ENCODE results near the gene C6orf136. TPM values are rescaled to one million over a fixed set of nuclear protein-coding genes. Genes with fewer than 3 reads are reported as not detected.

C6orf136 gene
- total and polyA plus RNA-seq, 8 donors: 7.3 to 126 (median 23.4) TPM

GRCh38 chr6:30679765-30680535 is 33.0 kb downstream of the C6orf136 start:
- H3K9me3 ChIP-seq: no peaks in the 10 kb centered on the region
- WGBS, 5 donors: 60 to 82% (median 69%) methylated on average over 7 of the region's 7 CpGs
- H3K4me3 ChIP-seq: peak overlapping the region; percentile 9 to 88 (median 77)
- H3K4me1 ChIP-seq: peaks cover 19 to 66% (median 41%) of the 10 kb centered on the region in 4 donors
- intact Hi-C loops (cut with DNase I; ENCODE audit: low total_unique reads): loop anchor here (5.0 kb wide), 1 partner anchor 47 kb away; no protein-coding TSS in a partner anchor
- TF ChIP-seq CTCF (IDR thresholded peaks at IDR 0.05): no peak
- TF ChIP-seq POLR2AphosphoS5 (IDR thresholded peaks at IDR 0.05): no peak
- no peak for TF ChIP-seq EP300 (IDR thresholded peaks at IDR 0.05)
- TF ChIP-seq POLR2A (IDR thresholded peaks at IDR 0.05): no peak
- no peaks in the 10 kb centered on the region for H3K27me3 ChIP-seq
- H3K36me3 ChIP-seq: peaks cover 21 to 44% (median 39%) of the 10 kb centered on the region in 4 donors
- peak overlapping the region in 4 of 5 donors; percentile 94 to 99 (median 98) for H3K27ac ChIP-seq
- DNase-seq: no peak

GRCh38 chr6:30681766-30682142 is 34.8 kb downstream of the C6orf136 start:
- Histone ChIP-seq H3K9me3 (no peaks in the 10 kb centered on the region), H3K27ac (peak overlapping the region; percentile 43 to 99 (median 97)), H3K4me3 (peak overlapping the region; percentile 69 to 88 (median 82)), H3K27me3 (no peaks in the 10 kb centered on the region), H3K36me3 (peaks cover 14 to 33% (median 28%) of the 10 kb centered on the region in 4 donors), H3K4me1 (peaks cover 19 to 74% (median 48%) of the 10 kb centered on the region in 4 donors)
- WGBS, 5 donors: 25 to 62% (median 58%) methylated on average over 4 of the region's 4 CpGs
- intact Hi-C loops (cut with DNase I; ENCODE audit: low total_unique reads): no loop called here
- TF ChIP-seq POLR2A (IDR thresholded peaks at IDR 0.05) (no peak), POLR2AphosphoS5 (IDR thresholded peaks at IDR 0.05) (no peak), EP300 (IDR thresholded peaks at IDR 0.05) (no peak), CTCF (IDR thresholded peaks at IDR 0.05) (no peak)
- no peak for DNase-seq

GRCh38 chr6:30682143-30683117 is 35.5 kb downstream of the C6orf136 start:
- peaks cover 8 to 26% (median 21%) of the 10 kb centered on the region in 4 donors for H3K36me3 ChIP-seq
- H3K4me3 ChIP-seq: peak overlapping the region; percentile 69 to 88 (median 82)
- intact Hi-C loops (cut with DNase I; ENCODE audit: low total_unique reads): no loop called here
- TF ChIP-seq CTCF (IDR thresholded peaks at IDR 0.05): no peak
- TF ChIP-seq POLR2AphosphoS5 (IDR thresholded peaks at IDR 0.05): peak; percentile 32 to 82 (median 74)
- H3K9me3 ChIP-seq: no peaks in the 10 kb centered on the region
- H3K4me1 ChIP-seq: peaks cover 20 to 75% (median 49%) of the 10 kb centered on the region in 4 donors
- peak overlapping the region; percentile 65 to 99 (median 97) for H3K27ac ChIP-seq
- WGBS, 5 donors: 24 to 49% (median 32%) methylated on average over 9 to 11 of the region's 11 CpGs
- H3K27me3 ChIP-seq: no peaks in the 10 kb centered on the region
- DNase-seq: peak; percentile 72 to 89

Measured in stomach (tissue), 9 donors.